Stomach (tissue), 4 donors: ENCODE data around the gene SCARB1.

Experiments
- CTCF ChIP-seq, 7 experiments: fragments of 450-650 bp in 4 of 7; fragments of 200-600 bp in 3 of 7; sonication (generic) in 3 of 7; IDR thresholded peaks; one replicate each; pipeline ENCODE4 v1.5.1; 2016 to 2019; ENCODE audit warnings: antibody characterized with exemption in 7 of 7, control low read depth in 2 of 7, mild to moderate bottlenecking in 1 of 7
- EP300 ChIP-seq: sonication (generic); formaldehyde crosslinking; IDR thresholded peaks from one replicate; pipeline ENCODE4 v1.6.1; 2017; ENCODE audit warnings: antibody characterized with exemption
- POLR2A ChIP-seq, 4 donors: fragments of 450-650 bp; IDR thresholded peaks; one replicate each; pipeline ENCODE4 v1.6.1; 2016; ENCODE audit warnings: antibody characterized with exemption in 4 of 4, control low read depth in 2 of 4, mild to moderate bottlenecking in 1 of 4, moderate library complexity in 1 of 4
- POLR2AphosphoS5 ChIP-seq, 3 donors: sonication (generic); formaldehyde crosslinking; IDR thresholded peaks; one replicate each; pipeline ENCODE4 v1.6.1; 2016; ENCODE audit warnings: antibody characterized with exemption in 3 of 3

GRCh38 chr12:124821252-124822200 lies 42.1 kb downstream of the SCARB1 start:
- TF ChIP-seq CTCF (IDR thresholded peaks at IDR 0.05) = no peak
- no peak for TF ChIP-seq EP300
- no peak for TF ChIP-seq POLR2AphosphoS5 (IDR thresholded peaks at IDR 0.05)
- TF ChIP-seq POLR2A (IDR thresholded peaks at IDR 0.05) = no peak
